Measurements from ENCODE around the gene PGAP6. TPM values are rescaled to one million over a fixed set of nuclear protein-coding genes. Genes with fewer than 3 reads are reported as not detected.
"Not testable (repeated sequence)": the region's sequence is repeated elsewhere in the genome, so short reads cannot be mapped to it uniquely, and the experiment has no call there.

The PGAP6 gene
- total RNA-seq, 1 donor from 2014 or later, result 44.5 TPM

DNA sequence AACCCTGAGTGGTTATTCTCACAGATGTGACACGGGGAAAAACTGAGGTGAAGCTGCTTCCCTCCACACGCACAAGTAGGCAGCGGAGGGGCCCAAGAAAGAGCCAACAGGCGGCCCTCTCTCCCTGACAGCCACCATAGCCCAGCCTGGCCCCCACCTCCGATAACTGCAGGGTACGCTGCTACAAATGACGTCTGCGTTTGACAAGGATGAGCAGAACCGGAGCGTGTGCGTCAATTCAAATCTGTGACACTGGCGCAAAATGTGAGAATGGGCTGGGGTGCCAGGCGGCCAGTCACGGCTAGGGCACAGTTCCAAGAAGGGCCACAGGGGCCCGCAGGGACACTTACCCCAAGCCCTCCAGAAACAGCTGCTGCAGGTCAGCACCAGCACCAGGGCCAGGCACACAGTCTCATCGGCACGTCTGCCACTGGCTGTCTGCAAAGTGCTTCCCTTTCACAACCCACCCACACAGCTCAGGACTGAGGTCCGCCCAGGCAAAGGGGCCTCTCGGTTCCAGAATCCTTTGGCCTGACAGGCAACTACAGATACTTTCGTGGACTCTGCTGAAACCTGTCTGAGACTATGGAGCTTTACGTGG is 43.7 kb downstream of the PGAP6 start:
- Mint-ChIP-seq H3K36me3 (ENCODE audit: low read depth) (peaks cover 11% of the 10 kb centered on the region), H3K4me3 (no peak overlapping the region), H3K9me3 (no peaks in the 10 kb centered on the region), H3K27ac (no peak overlapping the region), H3K27me3 (no peaks in the 10 kb centered on the region), H3K4me1 (peaks cover 71% of the 10 kb centered on the region)
- intact Hi-C loops (cut with micrococcal nuclease), result no loop called here
- ATAC-seq (ENCODE audit: low read depth), result no peak
- DNase-seq, result no peak
- ChIA-PET CTCF (no interaction called here), POLR2A (interaction anchor here (0.5 kb wide), 1 partner anchor 63 kb away, joined by 5 read pairs; the partner anchor contains the start of gene DECR2)
- TF ChIP-seq, protein P1, sequence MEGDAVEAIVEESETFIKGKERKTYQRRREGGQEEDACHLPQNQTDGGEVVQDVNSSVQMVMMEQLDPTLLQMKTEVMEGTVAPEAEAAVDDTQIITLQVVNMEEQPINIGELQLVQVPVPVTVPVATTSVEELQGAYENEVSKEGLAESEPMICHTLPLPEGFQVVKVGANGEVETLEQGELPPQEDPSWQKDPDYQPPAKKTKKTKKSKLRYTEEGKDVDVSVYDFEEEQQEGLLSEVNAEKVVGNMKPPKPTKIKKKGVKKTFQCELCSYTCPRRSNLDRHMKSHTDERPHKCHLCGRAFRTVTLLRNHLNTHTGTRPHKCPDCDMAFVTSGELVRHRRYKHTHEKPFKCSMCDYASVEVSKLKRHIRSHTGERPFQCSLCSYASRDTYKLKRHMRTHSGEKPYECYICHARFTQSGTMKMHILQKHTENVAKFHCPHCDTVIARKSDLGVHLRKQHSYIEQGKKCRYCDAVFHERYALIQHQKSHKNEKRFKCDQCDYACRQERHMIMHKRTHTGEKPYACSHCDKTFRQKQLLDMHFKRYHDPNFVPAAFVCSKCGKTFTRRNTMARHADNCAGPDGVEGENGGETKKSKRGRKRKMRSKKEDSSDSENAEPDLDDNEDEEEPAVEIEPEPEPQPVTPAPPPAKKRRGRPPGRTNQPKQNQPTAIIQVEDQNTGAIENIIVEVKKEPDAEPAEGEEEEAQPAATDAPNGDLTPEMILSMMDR (IDR thresholded peaks at IDR 0.05), result no peak

DNA sequence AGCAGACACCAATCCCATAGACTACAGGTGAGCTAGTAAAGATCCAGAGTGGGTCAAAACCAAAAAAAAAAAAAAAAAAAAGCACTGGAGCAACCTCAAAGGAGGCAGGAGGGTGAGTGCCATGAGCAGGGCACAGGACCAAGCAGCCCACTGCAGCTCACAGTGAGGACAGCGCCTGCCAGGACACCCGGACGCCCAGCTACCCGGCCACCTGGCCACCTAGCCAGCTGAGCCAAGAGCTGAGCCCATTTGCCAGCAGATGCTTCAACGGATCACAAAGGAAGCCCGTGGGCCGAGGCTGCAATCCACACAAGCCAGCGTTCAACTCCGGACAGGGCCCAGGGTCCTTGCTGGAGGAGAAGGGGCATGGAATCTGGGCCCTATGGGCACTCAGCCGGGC is 44.3 kb downstream of the PGAP6 start:
- Mint-ChIP-seq H3K27me3 (no peaks in the 10 kb centered on the region), H3K9me3 (no peaks in the 10 kb centered on the region), H3K36me3 (ENCODE audit: low read depth) (peaks cover 5% of the 10 kb centered on the region), H3K4me1 (peaks cover 69% of the 10 kb centered on the region), H3K27ac (no peak overlapping the region), H3K4me3 (no peak overlapping the region)
- no peak for DNase-seq
- ChIA-PET POLR2A (interaction anchor here (0.5 to 0.6 kb wide), 2 partner anchors 44 to 64 kb away, joined by 5 read pairs; partner anchors contain the start of gene DECR2), CTCF (interaction anchor here (0.6 kb wide), 1 partner anchor 25 kb away, joined by 3 read pairs; no protein-coding TSS in a partner anchor)
- intact Hi-C loops (cut with micrococcal nuclease), result no loop called here
- TF ChIP-seq, protein P1 (IDR thresholded peaks at IDR 0.05), result no peak
- ATAC-seq (ENCODE audit: low read depth), result no peak

DNA sequence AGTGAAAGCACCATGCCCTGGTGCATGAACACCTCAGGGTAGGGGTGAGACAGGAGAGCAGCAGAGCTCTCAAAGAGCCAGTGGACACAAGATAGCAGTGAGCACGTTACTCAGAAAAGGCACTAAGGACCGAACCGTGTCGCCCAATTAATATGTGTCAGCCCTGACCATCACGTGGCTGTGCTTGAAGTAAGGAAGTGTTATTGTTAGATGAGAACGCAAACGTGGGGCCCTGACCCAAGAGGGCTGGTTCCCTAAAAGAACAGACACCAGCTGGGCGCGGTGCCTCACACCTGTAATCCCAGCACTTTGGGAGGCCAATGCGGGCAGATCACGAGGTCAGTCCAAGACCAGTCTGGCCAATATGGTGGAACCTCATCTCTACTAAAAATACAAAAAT is 45.5 kb downstream of the PGAP6 start:
- CTCF ChIA-PET, result no interaction called here
- no peak overlapping the region for H3K27ac Mint-ChIP-seq
- H3K4me1 Mint-ChIP-seq, result peaks cover 62% of the 10 kb centered on the region

DNA sequence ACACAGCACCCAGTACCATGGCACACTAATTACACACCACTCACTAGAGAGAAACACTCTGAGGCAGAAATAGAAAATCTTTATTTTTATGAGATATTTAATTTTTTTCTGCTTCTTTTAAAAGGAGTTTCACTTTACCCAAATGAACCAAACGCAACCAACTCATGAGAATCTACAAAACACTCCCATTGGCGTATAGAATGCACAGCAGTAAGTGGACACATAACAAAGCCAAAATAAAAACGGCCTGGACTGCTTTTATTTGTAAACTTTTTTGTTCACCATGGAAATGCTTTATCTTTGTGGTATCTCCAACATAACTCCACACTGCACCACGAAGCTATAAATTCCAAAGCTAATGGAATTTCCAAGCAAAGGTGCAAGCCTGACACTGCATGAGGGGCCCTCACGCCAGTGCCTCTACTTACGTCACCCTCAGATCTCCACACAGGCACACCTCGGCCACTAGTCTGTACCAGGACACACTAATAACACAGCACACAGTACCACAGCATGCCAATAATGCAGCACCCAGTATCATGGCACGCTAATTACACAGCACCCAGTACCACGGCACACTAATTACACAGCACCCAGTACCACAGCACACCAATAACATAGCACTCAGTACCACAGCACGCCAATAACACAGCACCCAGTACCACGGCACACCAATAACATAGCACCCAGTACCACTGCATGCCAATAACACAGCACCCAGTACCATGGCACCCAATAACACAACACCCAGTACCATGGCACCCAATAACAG is 46.7 kb downstream of the PGAP6 start:
- DNase-seq; H3K9me3 Mint-ChIP-seq; H3K27ac Mint-ChIP-seq; H3K27me3 Mint-ChIP-seq; CTCF ChIA-PET; POLR2A ChIA-PET; H3K36me3 Mint-ChIP-seq (ENCODE audit: low read depth); ATAC-seq (ENCODE audit: low read depth); intact Hi-C loops (cut with micrococcal nuclease); H3K4me3 Mint-ChIP-seq: not testable (repeated sequence)
- H3K4me1 Mint-ChIP-seq, result peaks cover 59% of the 10 kb centered on the region

More for the DNA sequence above, 45.5 kb downstream of the PGAP6 start:
- TF ChIP-seq, protein P1 (IDR thresholded peaks at IDR 0.05), result no peak
- Mint-ChIP-seq H3K4me3 (no peak overlapping the region), H3K36me3 (ENCODE audit: low read depth) (no peaks in the 10 kb centered on the region), H3K9me3 (no peaks in the 10 kb centered on the region), H3K27me3 (no peaks in the 10 kb centered on the region)
- DNase-seq, result no peak
- ATAC-seq (ENCODE audit: low read depth), result no peak
- intact Hi-C loops (cut with micrococcal nuclease), result no loop called here
- POLR2A ChIA-PET, result interaction anchor here (0.7 kb wide), 1 partner anchor 1629 kb away, joined by 8 read pairs; the partner anchor contains the start of gene RPS2

DNA sequence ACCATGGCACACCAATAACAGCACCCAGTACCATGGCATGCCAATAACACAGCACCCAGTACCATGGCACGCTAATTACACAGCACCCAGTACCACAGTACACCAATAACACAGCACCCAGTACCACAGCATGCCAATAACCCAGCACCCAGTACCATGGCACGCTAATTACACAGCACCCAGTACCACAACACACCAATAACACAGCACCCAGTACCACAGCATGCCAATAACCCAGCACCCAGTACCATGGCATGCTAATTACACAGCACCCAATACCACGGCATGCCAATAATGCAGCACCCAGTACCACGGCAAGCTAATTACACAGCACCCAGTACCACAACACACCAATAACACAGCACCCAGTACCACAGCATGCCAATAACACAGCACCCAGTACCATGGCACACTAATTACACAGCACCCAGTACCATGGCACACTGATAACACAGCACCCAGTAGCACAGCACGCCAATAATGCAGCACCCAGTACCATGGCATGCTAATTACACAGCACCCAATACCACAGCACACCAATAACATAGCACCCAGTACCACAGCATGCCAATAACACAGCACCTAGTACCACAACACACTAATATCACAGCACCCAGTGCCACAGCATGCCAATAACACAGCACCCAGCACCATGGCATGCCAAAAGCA is 47.5 kb downstream of the PGAP6 start:
- H3K9me3 Mint-ChIP-seq; H3K27me3 Mint-ChIP-seq; ATAC-seq (ENCODE audit: low read depth); H3K4me3 Mint-ChIP-seq; CTCF ChIA-PET; H3K27ac Mint-ChIP-seq; intact Hi-C loops (cut with micrococcal nuclease); POLR2A ChIA-PET; H3K36me3 Mint-ChIP-seq (ENCODE audit: low read depth); DNase-seq: not testable (repeated sequence)
- H3K4me1 Mint-ChIP-seq, result peaks cover 52% of the 10 kb centered on the region

Data from activated B cell treated with CpG ODN at 0.5 μM for 24 hours (primary cell).